Measurements from ENCODE around the gene DLL1.

The DLL1 gene

GRCh38 chr6:170235391-170236125 lies 55.3 kb downstream of the DLL1 start:
- in situ Hi-C loops (cut with HindIII; ENCODE audit: low sequenced_read_pairs): no loop called here

- in situ Hi-C loops (cut with HindIII; ENCODE audit: low sequenced_read_pairs): no loop called here
Observed at GRCh38 chr6:170234419-170234818, 56.5 kb downstream of the DLL1 start.

- in situ Hi-C loops (cut with HindIII; ENCODE audit: low sequenced_read_pairs): no loop called here
Observed at GRCh38 chr6:170233286-170234205, 57.3 kb downstream of the DLL1 start.

All from DLD1 (cell line).